ENCODE data around the gene PRKCD. TPM values are rescaled to one million over a fixed set of nuclear protein-coding genes. Genes with fewer than 3 reads are reported as not detected.

Gene PRKCD
- total RNA-seq, 1 experiment from 2014 or later, result 19.2 TPM

GRCh38 chr3:53231532-53232511 lies 70.8 kb downstream of the PRKCD start:
- CTCF ChIA-PET, result interaction anchor here (0.7 to 3.0 kb wide), 5 partner anchors 10 to 122 kb away, joined by 3 to 8 read pairs (median 4); no protein-coding TSS in a partner anchor
- H3K27ac Mint-ChIP-seq, result no peak overlapping the region
- peaks cover 4% of the 10 kb centered on the region; the same call in 1 of the 2 replicates for H3K4me1 Mint-ChIP-seq
- no peaks in the 10 kb centered on the region for H3K9me3 Mint-ChIP-seq
- no peak for TF ChIP-seq ZNF423 (CRISPR knock-in tag; IDR thresholded peaks at IDR 0.05)
- no peak for TF ChIP-seq AR (CRISPR knock-in tag; IDR thresholded peaks at IDR 0.05)
- no peak for TF ChIP-seq ZNF138 (CRISPR knock-in tag; conservative IDR thresholded peaks at IDR 0.05)
- no peak for TF ChIP-seq ATF2 (CRISPR knock-in tag; IDR thresholded peaks at IDR 0.05; ENCODE audit: borderline replicate concordance, low read depth)
- no peak for TF ChIP-seq TEAD1 (CRISPR knock-in tag; IDR thresholded peaks at IDR 0.05)
- TF ChIP-seq EMX1 (CRISPR knock-in tag; IDR thresholded peaks at IDR 0.05), result no peak
- TF ChIP-seq ZNF219 (CRISPR knock-in tag; IDR thresholded peaks at IDR 0.05; ENCODE audit: borderline replicate concordance), result no peak
- TF ChIP-seq E2F1 (CRISPR knock-in tag; IDR thresholded peaks at IDR 0.05), result no peak
- no peak for TF ChIP-seq USF1 (CRISPR knock-in tag; IDR thresholded peaks at IDR 0.05)
- no peak for TF ChIP-seq ATF3 (CRISPR knock-in tag; conservative IDR thresholded peaks at IDR 0.05)
- no peak for TF ChIP-seq NFE2L1 (CRISPR knock-in tag; IDR thresholded peaks at IDR 0.05)
- TF ChIP-seq PRRX2 (CRISPR knock-in tag; IDR thresholded peaks at IDR 0.05), result no peak
- no peak for TF ChIP-seq FOXP4 (CRISPR knock-in tag; IDR thresholded peaks at IDR 0.05)
- TF ChIP-seq ZNF121 (CRISPR knock-in tag; IDR thresholded peaks at IDR 0.05), result no peak
- TF ChIP-seq TEAD4 (CRISPR knock-in tag; IDR thresholded peaks at IDR 0.05), result no peak
- TF ChIP-seq NR2C2 (CRISPR knock-in tag; IDR thresholded peaks at IDR 0.05), result no peak
- no peak for TF ChIP-seq TCF7 (CRISPR knock-in tag; IDR thresholded peaks at IDR 0.05; ENCODE audit: low read depth)
- no peak for TF ChIP-seq MAX (CRISPR knock-in tag; IDR thresholded peaks at IDR 0.05)
- no peaks in the 10 kb centered on the region for H3K27me3 Mint-ChIP-seq (ENCODE audit: low read depth)
- ATAC-seq (no peak), DNase-seq (ENCODE audit: low spot score) (no peak)
- H3K36me3 Mint-ChIP-seq, result peaks cover 88% of the 10 kb centered on the region
- H3K4me3 Mint-ChIP-seq, result no peak overlapping the region
- POLR2A ChIA-PET, result no interaction called here
